MM.1S (cell line): ENCODE results near the gene KREMEN2.

ENCODE experiments used
- DNase-seq: peaks from one replicate; pipeline ENCODE4 v3.0.0-alpha.2; 2015
- H2AFZ ChIP-seq: fragments of 300-600 bp; sonication (generic); 2 replicates; pipeline ENCODE4 v1.6.0; 2016; ENCODE audit warnings: antibody characterized with exemption, low read length
- H3F3A ChIP-seq: fragments of 300-600 bp; sonication (generic); 2 replicates; pipeline ENCODE4 v1.6.1; 2016; ENCODE audit warnings: mild to moderate bottlenecking, antibody characterized with exemption, low read length, moderate library complexity, mixed read lengths; ENCODE audit not compliant: insufficient read depth
- H3K27ac ChIP-seq: fragments of 300-600 bp; sonication (generic); 2 replicates; pipeline ENCODE4 v1.5.1; 2016; ENCODE audit warnings: mild to moderate bottlenecking, low read length
- H3K27me3 ChIP-seq: fragments of 300-600 bp; sonication (generic); replicated peaks from 2 replicates; pipeline ENCODE4 v1.6.0; 2016; ENCODE audit warnings: low read length; ENCODE audit not compliant: insufficient read depth
- H3K36me3 ChIP-seq: fragments of 300-600 bp; sonication (generic); replicated peaks from 2 replicates; pipeline ENCODE4 v1.6.1; 2016; ENCODE audit warnings: mild to moderate bottlenecking, low read length, mixed read lengths; ENCODE audit not compliant: insufficient read depth
- H3K4me1 ChIP-seq: fragments of 300-600 bp; sonication (generic); 2 replicates; pipeline ENCODE4 v1.6.1; 2016; ENCODE audit warnings: low read length, mixed read lengths
- H3K4me2 ChIP-seq: fragments of 300-600 bp; sonication (generic); 2 replicates; pipeline ENCODE4 v1.6.0; 2016; ENCODE audit warnings: low read depth, low read length
- H3K4me3 ChIP-seq: fragments of 300-600 bp; sonication (generic); 2 replicates; pipeline ENCODE4 v1.5.1; 2016; ENCODE audit warnings: low read length, mixed read lengths
- H3K79me2 ChIP-seq: fragments of 300-600 bp; sonication (generic); 2 replicates; pipeline ENCODE4 v1.6.1; 2016; ENCODE audit warnings: mixed run types, low read length, mixed read lengths
- H3K9ac ChIP-seq: fragments of 300-600 bp; sonication (generic); 2 replicates; pipeline ENCODE4 v1.6.1; 2016; ENCODE audit warnings: low read length, mixed read lengths
- H3K9me2 ChIP-seq: fragments of 300-600 bp; sonication (generic); replicated peaks from 2 replicates; pipeline ENCODE4 v1.6.1; 2016; ENCODE audit warnings: mild to moderate bottlenecking, low read length, mixed read lengths; ENCODE audit not compliant: insufficient read depth
- H3K9me3 ChIP-seq: fragments of 300-600 bp; sonication (generic); replicated peaks from 2 replicates; pipeline ENCODE4 v1.6.1; 2016; ENCODE audit warnings: mild to moderate bottlenecking, low read length, mixed read lengths; ENCODE audit not compliant: insufficient read depth
- H4K20me1 ChIP-seq: fragments of 300-600 bp; sonication (generic); 2 replicates; pipeline ENCODE4 v1.6.1; 2016; ENCODE audit warnings: mild to moderate bottlenecking, low read length, moderate library complexity, mixed read lengths; ENCODE audit not compliant: insufficient read depth
- EZH2 ChIP-seq: fragments of 300-600 bp; sonication (generic); optimal IDR thresholded peaks from 2 replicates; pipeline ENCODE3; 2017; ENCODE audit warnings: low read depth, mild to moderate bottlenecking, antibody characterized with exemption, low read length, mixed read lengths
- EZH2phosphoT487 ChIP-seq: fragments of 300-600 bp; sonication (generic); IDR thresholded peaks from 2 replicates; pipeline ENCODE4 v1.6.1; 2018; ENCODE audit warnings: antibody characterized with exemption, low read length
- TF ChIP-seq, protein P1 (sequence below): fragments of 300-600 bp; sonication (generic); IDR thresholded peaks from 2 replicates; pipeline ENCODE4 v1.5.1; 2016; ENCODE audit warnings: antibody characterized with exemption, low read length, mixed read lengths

The KREMEN2 gene

DNA sequence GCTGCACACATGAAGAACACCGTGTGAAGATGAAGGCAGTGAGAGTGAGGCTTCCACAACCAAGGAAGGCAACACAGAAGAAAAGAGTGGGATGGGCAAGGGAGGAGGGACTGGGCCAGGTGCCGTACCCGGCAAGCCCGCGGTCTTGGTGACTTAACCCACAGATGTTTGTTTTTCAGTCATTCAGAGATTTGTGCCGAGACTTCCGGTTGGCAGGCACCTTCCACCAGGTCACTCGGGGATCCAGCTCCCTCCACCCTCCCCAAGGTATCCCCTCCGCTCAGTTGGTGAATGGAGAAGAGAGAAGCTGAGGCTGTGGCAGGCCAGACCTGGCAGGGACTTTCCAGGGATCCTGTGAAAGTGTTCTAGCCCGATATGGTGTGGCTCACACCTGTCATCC is 4.9 kb upstream of the KREMEN2 start:
- Histone ChIP-seq H3K36me3 (no peaks in the 10 kb centered on the region), H4K20me1 (no peaks in the 10 kb centered on the region), H3K9ac (no peak overlapping the region), H3K9me2 (no peaks in the 10 kb centered on the region), H3K4me2 (peak overlapping the region; percentile 21; the same call in 1 of the 2 replicates), H3K27me3 (peaks cover 33% of the 10 kb centered on the region), H3K27ac (no peak overlapping the region), H2AFZ (no peak overlapping the region), H3F3A (no peaks in the 10 kb centered on the region; the same call in 1 of the 2 replicates), H3K79me2 (no peaks in the 10 kb centered on the region), H3K9me3 (no peaks in the 10 kb centered on the region), H3K4me3 (no peak overlapping the region), H3K4me1 (peaks cover 12% of the 10 kb centered on the region)
- DNase-seq: no peak
- TF ChIP-seq EZH2phosphoT487 (no peak), EZH2 (no peak)
- TF ChIP-seq, protein P1, sequence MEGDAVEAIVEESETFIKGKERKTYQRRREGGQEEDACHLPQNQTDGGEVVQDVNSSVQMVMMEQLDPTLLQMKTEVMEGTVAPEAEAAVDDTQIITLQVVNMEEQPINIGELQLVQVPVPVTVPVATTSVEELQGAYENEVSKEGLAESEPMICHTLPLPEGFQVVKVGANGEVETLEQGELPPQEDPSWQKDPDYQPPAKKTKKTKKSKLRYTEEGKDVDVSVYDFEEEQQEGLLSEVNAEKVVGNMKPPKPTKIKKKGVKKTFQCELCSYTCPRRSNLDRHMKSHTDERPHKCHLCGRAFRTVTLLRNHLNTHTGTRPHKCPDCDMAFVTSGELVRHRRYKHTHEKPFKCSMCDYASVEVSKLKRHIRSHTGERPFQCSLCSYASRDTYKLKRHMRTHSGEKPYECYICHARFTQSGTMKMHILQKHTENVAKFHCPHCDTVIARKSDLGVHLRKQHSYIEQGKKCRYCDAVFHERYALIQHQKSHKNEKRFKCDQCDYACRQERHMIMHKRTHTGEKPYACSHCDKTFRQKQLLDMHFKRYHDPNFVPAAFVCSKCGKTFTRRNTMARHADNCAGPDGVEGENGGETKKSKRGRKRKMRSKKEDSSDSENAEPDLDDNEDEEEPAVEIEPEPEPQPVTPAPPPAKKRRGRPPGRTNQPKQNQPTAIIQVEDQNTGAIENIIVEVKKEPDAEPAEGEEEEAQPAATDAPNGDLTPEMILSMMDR: no peak

DNA sequence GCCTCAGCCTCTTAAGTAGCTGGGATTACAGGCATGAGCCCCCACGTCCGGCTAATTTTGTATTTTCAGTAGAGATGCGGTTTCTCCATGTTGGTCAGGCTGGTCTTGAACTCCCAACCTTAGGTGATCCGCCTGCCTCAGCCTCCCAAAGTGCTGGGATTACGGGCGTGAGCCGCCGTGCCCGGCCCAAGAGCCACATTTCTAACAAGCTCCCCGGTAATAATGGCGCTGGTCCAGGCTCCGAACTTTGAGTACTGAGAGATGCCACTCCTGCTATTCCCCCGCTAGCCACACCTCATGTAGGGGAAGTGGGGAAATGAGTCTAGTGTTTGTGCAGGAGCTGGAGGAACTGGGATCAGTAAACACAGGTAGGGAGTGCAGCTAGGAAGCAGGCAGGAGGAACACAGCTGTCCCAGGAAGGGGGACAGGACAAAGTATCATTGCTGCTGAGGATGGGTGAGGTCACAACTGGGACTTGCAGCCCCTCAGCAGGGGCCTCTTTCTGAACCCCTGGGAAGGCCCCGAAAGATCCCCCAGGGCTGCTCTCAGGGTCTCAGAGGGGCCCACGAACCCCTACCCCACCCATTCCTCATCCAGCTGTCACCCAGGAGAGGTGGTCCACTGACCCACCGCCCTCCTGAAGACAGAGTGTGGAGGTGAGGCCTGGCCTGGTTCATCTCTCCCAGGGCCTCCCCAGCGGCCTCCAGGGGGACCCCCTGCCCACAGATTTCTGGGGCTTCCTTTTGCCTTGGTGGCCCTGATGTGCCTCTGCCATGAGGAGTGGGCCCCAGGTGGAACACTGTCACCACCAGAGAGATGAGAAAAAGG is 3.7 kb upstream of the KREMEN2 start:
- no peaks in the 10 kb centered on the region; the same call in 1 of the 2 replicates for H3F3A ChIP-seq
- no peaks in the 10 kb centered on the region for H3K9me3 ChIP-seq
- DNase-seq: no peak
- H2AFZ ChIP-seq: no peak overlapping the region
- no peaks in the 10 kb centered on the region for H3K79me2 ChIP-seq
- no peaks in the 10 kb centered on the region for H4K20me1 ChIP-seq
- no peaks in the 10 kb centered on the region for H3K36me3 ChIP-seq
- H3K27me3 ChIP-seq: peaks cover 39% of the 10 kb centered on the region
- H3K27ac ChIP-seq: no peak overlapping the region
- H3K4me3 ChIP-seq: no peak overlapping the region
- no peaks in the 10 kb centered on the region for H3K9me2 ChIP-seq
- 0 out of 2 replicates have a peak, but pooled peaks cover 6% of the 10 kb centered on the region for H3K4me1 ChIP-seq
- no peak overlapping the region for H3K9ac ChIP-seq
- no peak overlapping the region for H3K4me2 ChIP-seq
- TF ChIP-seq EZH2: no peak
- TF ChIP-seq, protein P1: no peak
- TF ChIP-seq EZH2phosphoT487: no peak

DNA sequence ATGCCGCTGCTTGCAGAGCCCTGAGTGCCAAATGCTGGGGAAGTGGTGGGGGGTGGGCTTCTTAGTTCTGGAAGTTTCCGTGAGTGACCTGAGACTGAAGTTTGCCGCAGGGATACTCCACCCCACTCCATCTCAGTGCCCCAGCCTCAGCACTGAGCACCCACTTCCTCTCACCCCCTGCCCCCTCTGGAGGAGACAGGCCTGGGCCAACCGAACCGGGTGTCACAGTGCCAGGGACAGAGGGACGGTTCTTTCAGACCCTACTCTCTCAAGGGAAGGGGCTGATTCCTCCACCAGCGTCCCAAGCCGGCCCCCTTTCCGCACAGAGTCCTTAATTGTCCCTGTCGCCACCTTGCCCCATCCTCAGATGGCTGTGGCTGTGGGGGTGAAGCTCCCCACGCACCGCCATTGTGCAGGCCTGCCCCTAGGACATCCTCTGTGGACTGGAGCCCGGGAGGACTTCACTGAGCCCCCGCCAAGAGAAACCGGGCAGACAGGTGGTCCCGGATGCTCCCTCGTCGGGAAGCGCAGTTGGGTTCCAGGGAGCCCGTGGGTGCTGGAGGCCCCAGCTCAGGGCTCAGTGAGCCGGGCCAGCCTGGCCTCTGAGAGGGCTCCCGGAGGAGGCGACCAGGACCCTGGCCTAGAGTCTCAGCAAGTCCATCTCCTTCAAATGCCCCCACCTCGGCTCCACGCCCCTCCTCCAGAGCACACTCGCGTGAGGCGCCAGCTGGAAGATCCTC is 1.6 kb upstream of the KREMEN2 start:
- Histone ChIP-seq H3K36me3 (no peaks in the 10 kb centered on the region), H2AFZ (no peak overlapping the region), H3K27ac (no peak overlapping the region), H4K20me1 (no peaks in the 10 kb centered on the region), H3K4me1 (peaks cover 12% of the 10 kb centered on the region), H3K9me3 (no peaks in the 10 kb centered on the region), H3K4me3 (no peak overlapping the region), H3F3A (peaks cover 6% of the 10 kb centered on the region; the same call in 1 of the 2 replicates), H3K9ac (no peak overlapping the region), H3K4me2 (no peak overlapping the region), H3K27me3 (peaks cover 39% of the 10 kb centered on the region), H3K9me2 (no peaks in the 10 kb centered on the region), H3K79me2 (no peaks in the 10 kb centered on the region)
- TF ChIP-seq, protein P1: no peak
- TF ChIP-seq EZH2 (no peak), EZH2phosphoT487 (no peak)
- DNase-seq: no peak
